ENCODE data around the gene TXK. TPM values are rescaled to one million over a fixed set of nuclear protein-coding genes. Genes with fewer than 3 reads are reported as not detected.

TXK gene
- total RNA-seq, 2 donors from 2014 or later: 0.35 to 0.44 TPM

- TF ChIP-seq, protein P1, sequence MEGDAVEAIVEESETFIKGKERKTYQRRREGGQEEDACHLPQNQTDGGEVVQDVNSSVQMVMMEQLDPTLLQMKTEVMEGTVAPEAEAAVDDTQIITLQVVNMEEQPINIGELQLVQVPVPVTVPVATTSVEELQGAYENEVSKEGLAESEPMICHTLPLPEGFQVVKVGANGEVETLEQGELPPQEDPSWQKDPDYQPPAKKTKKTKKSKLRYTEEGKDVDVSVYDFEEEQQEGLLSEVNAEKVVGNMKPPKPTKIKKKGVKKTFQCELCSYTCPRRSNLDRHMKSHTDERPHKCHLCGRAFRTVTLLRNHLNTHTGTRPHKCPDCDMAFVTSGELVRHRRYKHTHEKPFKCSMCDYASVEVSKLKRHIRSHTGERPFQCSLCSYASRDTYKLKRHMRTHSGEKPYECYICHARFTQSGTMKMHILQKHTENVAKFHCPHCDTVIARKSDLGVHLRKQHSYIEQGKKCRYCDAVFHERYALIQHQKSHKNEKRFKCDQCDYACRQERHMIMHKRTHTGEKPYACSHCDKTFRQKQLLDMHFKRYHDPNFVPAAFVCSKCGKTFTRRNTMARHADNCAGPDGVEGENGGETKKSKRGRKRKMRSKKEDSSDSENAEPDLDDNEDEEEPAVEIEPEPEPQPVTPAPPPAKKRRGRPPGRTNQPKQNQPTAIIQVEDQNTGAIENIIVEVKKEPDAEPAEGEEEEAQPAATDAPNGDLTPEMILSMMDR (IDR thresholded peaks at IDR 0.05): no peak
- H3K27me3 ChIP-seq: no peaks in the 10 kb centered on the region
- H3K36me3 ChIP-seq: no peaks in the 10 kb centered on the region
- no peaks in the 10 kb centered on the region for H3K4me1 ChIP-seq
- H3K27ac ChIP-seq: no peak overlapping the region
- no peaks in the 10 kb centered on the region for H3K9me3 ChIP-seq
- H3K4me3 ChIP-seq: no peak overlapping the region
- no peak for DNase-seq (ENCODE audit: low spot score)
Observed at GRCh38 chr4:48073567-48074103, 60.4 kb downstream of the TXK start.

DNA sequence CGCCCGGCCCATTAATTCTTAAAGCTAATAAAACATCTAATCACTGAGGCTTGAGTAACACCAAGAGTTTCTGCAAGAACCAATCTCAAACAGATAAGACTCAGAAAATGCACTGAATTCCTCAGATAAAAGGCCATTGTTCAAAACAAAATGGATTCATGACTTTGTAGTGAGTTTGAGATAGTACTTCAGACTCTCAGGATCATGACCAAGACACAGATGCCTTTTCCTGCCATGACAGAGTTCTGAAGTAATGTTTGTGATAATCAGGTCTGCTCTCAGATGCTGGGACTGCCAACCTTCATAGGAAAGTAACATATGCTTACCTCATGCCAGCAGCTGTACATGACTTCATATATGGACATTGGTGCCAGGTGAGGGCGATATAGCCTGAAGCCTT, 62.9 kb downstream of the TXK start:
- Histone ChIP-seq H3K9me3 (no peaks in the 10 kb centered on the region), H3K4me1 (no peaks in the 10 kb centered on the region), H3K27me3 (no peaks in the 10 kb centered on the region), H3K36me3 (no peaks in the 10 kb centered on the region), H3K27ac (no peak overlapping the region), H3K4me3 (no peak overlapping the region)
- TF ChIP-seq, protein P1 (IDR thresholded peaks at IDR 0.05): no peak
- no peak for DNase-seq (ENCODE audit: low spot score)

GRCh38 chr4:48069026-48069425, 65.0 kb downstream of the TXK start:
- Histone ChIP-seq H3K4me3 (no peak overlapping the region), H3K9me3 (no peaks in the 10 kb centered on the region)
- DNase-seq (ENCODE audit: low spot score): no peak

DNA sequence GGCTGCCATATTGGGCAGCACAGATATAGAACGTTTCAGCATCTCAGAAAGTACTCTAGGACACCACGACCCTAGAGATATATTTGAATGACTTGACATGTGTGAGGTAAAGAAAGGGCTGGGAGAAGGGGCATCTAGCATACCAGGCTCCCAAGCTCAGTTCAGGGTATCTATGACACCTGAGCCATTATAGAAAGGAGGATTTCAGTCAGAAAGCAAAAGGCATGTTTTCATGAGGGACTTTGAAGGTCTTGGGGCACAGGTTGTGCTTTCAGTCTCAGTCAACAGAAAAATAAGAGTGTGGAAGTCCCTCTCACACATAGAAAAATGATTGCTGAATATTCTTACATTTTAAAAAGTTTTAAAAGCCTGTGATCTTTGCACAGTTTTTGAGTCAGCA, 65.9 kb downstream of the TXK start:
- no peak overlapping the region for H3K4me3 ChIP-seq
- no peaks in the 10 kb centered on the region for H3K4me1 ChIP-seq
- H3K9me3 ChIP-seq: no peaks in the 10 kb centered on the region
- DNase-seq (ENCODE audit: low spot score): no peak
- TF ChIP-seq, protein P1 (IDR thresholded peaks at IDR 0.05): no peak
- no peaks in the 10 kb centered on the region for H3K36me3 ChIP-seq
- no peak overlapping the region for H3K27ac ChIP-seq
- no peaks in the 10 kb centered on the region for H3K27me3 ChIP-seq

More at GRCh38 chr4:48069026-48069425, 65.0 kb downstream of the TXK start:
- TF ChIP-seq, protein P1 (IDR thresholded peaks at IDR 0.05): no peak
- H3K4me1 ChIP-seq: no peaks in the 10 kb centered on the region
- H3K27me3 ChIP-seq: no peaks in the 10 kb centered on the region
- no peak overlapping the region for H3K27ac ChIP-seq
- no peaks in the 10 kb centered on the region for H3K36me3 ChIP-seq

- Histone ChIP-seq H3K27me3 (no peaks in the 10 kb centered on the region), H3K9me3 (no peaks in the 10 kb centered on the region), H3K36me3 (no peaks in the 10 kb centered on the region), H3K4me1 (no peaks in the 10 kb centered on the region), H3K27ac (no peak overlapping the region), H3K4me3 (no peak overlapping the region)
- TF ChIP-seq, protein P1 (IDR thresholded peaks at IDR 0.05): no peak
- no peak for DNase-seq (ENCODE audit: low spot score)
Observed at GRCh38 chr4:48067536-48067935, 66.5 kb downstream of the TXK start.

- DNase-seq (ENCODE audit: low spot score): no peak
- H3K27ac ChIP-seq: no peak overlapping the region
- H3K4me1 ChIP-seq: no peaks in the 10 kb centered on the region
- H3K27me3 ChIP-seq: no peaks in the 10 kb centered on the region
- no peaks in the 10 kb centered on the region for H3K36me3 ChIP-seq
- TF ChIP-seq, protein P1 (IDR thresholded peaks at IDR 0.05): no peak
- H3K4me3 ChIP-seq: no peak overlapping the region
- no peaks in the 10 kb centered on the region for H3K9me3 ChIP-seq
Observed at GRCh38 chr4:48065587-48066052, 68.4 kb downstream of the TXK start.

Measured in right atrium auricular region (tissue), 2 donors.